ENCODE results near the gene IL24. TPM values are rescaled to one million over a fixed set of nuclear protein-coding genes. Genes with fewer than 3 reads are reported as not detected.
A peak's percentile ranks its signal among the peaks of the same experiment; 100 is the strongest.

The IL24 gene
- total and polyA plus RNA-seq, 2 donors (not counting 1 experiment from before 2014, with no cell fraction given) = not detected

GRCh38 chr1:206898915-206899431, 1.7 kb downstream of the IL24 start:
- Histone ChIP-seq H3K9me3 (ENCODE audit: control extremely low read depth in 1 of 3, control insufficient read depth in 2 of 3, insufficient read depth in 1 of 3, low read length in 2 of 3) (no peaks in the 10 kb centered on the region), H2AFZ (ENCODE audit: insufficient read depth, low read depth, low read length, poor library complexity, severe bottlenecking) (no peak overlapping the region), H3K9ac (ENCODE audit: low read length) (no peak overlapping the region), H3K36me3 (replicated peaks in 1 of 2; ENCODE audit: control extremely low read depth in 1 of 2, control insufficient read depth in 1 of 2, extremely low read depth in 1 of 2, insufficient read depth in 2 of 2, low read length in 1 of 2) (peaks cover 0 to 18% of the 10 kb centered on the region in 2 experiments), H3K4me3 (ENCODE audit: control extremely low read depth in 1 of 5, extremely low read depth in 1 of 5, insufficient read depth in 1 of 5, low read depth in 2 of 5, low read length in 4 of 5) (no peak overlapping the region), H3K27ac (ENCODE audit: low read length in 2 of 2) (no peak overlapping the region), H3K27me3 (replicated peaks in 1 of 4; ENCODE audit: control extremely low read depth in 1 of 4, control insufficient read depth in 3 of 4, insufficient read depth in 4 of 4, low read length in 3 of 4) (no peaks in the 10 kb centered on the region), H3K4me2 (replicated peaks; ENCODE audit: low read depth, low read length, poor library complexity, severe bottlenecking) (no peak overlapping the region), H4K20me1 (ENCODE audit: control insufficient read depth, insufficient read depth, low read length, poor library complexity, severe bottlenecking) (peaks cover 29% of the 10 kb centered on the region), H3K4me1 (ENCODE audit: control insufficient read depth in 2 of 2, insufficient read depth in 2 of 2, low read length in 2 of 2) (peaks cover 0 to 5% of the 10 kb centered on the region in 2 donors), H3K79me2 (ENCODE audit: control insufficient read depth, insufficient read depth, low read length) (no peaks in the 10 kb centered on the region)
- 93% methylated on average over 7 of the region's 13 CpGs for WGBS (ENCODE audit: insufficient coverage)
- intact Hi-C loops (cut with micrococcal nuclease) = loop anchor here (5.0 kb wide), 1 partner anchor 33 kb away; no protein-coding TSS in a partner anchor
- ATAC-seq (ENCODE audit: low read depth) = no peak
- Mint-ChIP-seq H3K4me3 (no peak overlapping the region), H3K9me3 (ENCODE audit: insufficient read depth) (no peaks in the 10 kb centered on the region), H3K27me3 (no peaks in the 10 kb centered on the region), H3K27ac (peak overlapping the region; percentile 69), H3K4me1 (peaks cover 33% of the 10 kb centered on the region)
- POLR2A ChIA-PET = interaction anchor here (1.0 kb wide), 1 partner anchor 10 kb away, joined by 3 read pairs; no protein-coding TSS in a partner anchor
- no peak for DNase-seq
- CTCF ChIA-PET = interaction anchor here (1.2 to 11.6 kb wide), 7 partner anchors 10 to 173 kb away, joined by 4 to 208 read pairs (median 6); partner anchors contain the start of gene FCMR
- TF ChIP-seq CTCF (IDR thresholded peaks at IDR 0.05) = no peak
- no peak for TF ChIP-seq EZH2 (IDR thresholded peaks at IDR 0.05; ENCODE audit: borderline replicate concordance, insufficient read depth, low read depth, low read length, poor library complexity, severe bottlenecking)

- no peak for TF ChIP-seq CTCF (IDR thresholded peaks at IDR 0.05)
- no peak for TF ChIP-seq EZH2 (IDR thresholded peaks at IDR 0.05; ENCODE audit: borderline replicate concordance, insufficient read depth, low read depth, low read length, poor library complexity, severe bottlenecking)
- ATAC-seq (ENCODE audit: low read depth) (peak; percentile 3), DNase-seq (no peak)
- Histone ChIP-seq H3K27ac (ENCODE audit: low read length in 2 of 2) (peak overlapping the region in 1 of 2 donors; percentile 72), H3K4me2 (replicated peaks; ENCODE audit: low read depth, low read length, poor library complexity, severe bottlenecking) (no peak overlapping the region), H3K4me1 (ENCODE audit: control insufficient read depth in 2 of 2, insufficient read depth in 2 of 2, low read length in 2 of 2) (peaks cover 0 to 9% of the 10 kb centered on the region in 2 donors), H3K36me3 (replicated peaks in 1 of 2; ENCODE audit: control extremely low read depth in 1 of 2, control insufficient read depth in 1 of 2, extremely low read depth in 1 of 2, insufficient read depth in 2 of 2, low read length in 1 of 2) (peaks cover 2 to 25% of the 10 kb centered on the region in 2 experiments), H3K27me3 (replicated peaks in 1 of 4; ENCODE audit: control extremely low read depth in 1 of 4, control insufficient read depth in 3 of 4, insufficient read depth in 4 of 4, low read length in 3 of 4) (no peaks in the 10 kb centered on the region), H3K79me2 (ENCODE audit: control insufficient read depth, insufficient read depth, low read length) (no peaks in the 10 kb centered on the region), H4K20me1 (ENCODE audit: control insufficient read depth, insufficient read depth, low read length, poor library complexity, severe bottlenecking) (peaks cover 37% of the 10 kb centered on the region), H3K4me3 (ENCODE audit: control extremely low read depth in 1 of 5, extremely low read depth in 1 of 5, insufficient read depth in 1 of 5, low read depth in 2 of 5, low read length in 4 of 5) (no peak overlapping the region), H3K9ac (ENCODE audit: low read length) (no peak overlapping the region), H2AFZ (ENCODE audit: insufficient read depth, low read depth, low read length, poor library complexity, severe bottlenecking) (no peak overlapping the region), H3K9me3 (ENCODE audit: control extremely low read depth in 1 of 3, control insufficient read depth in 2 of 3, insufficient read depth in 1 of 3, low read length in 2 of 3) (no peaks in the 10 kb centered on the region)
- H3K4me1 Mint-ChIP-seq = peaks cover 37% of the 10 kb centered on the region
- H3K9me3 Mint-ChIP-seq (ENCODE audit: insufficient read depth) = no peaks in the 10 kb centered on the region
- H3K4me3 Mint-ChIP-seq = no peak overlapping the region
- ChIA-PET POLR2A (interaction anchor here (0.6 to 1.0 kb wide), 3 partner anchors 9 to 88 kb away, joined by 3 to 7 read pairs (median 5); no protein-coding TSS in a partner anchor), CTCF (interaction anchor here (1.2 to 11.6 kb wide), 8 partner anchors 10 to 173 kb away, joined by 4 to 208 read pairs (median 6); partner anchors contain the start of gene FCMR)
- WGBS (ENCODE audit: insufficient coverage) = 29% methylated on average over 1 of the region's 5 CpGs
- no peaks in the 10 kb centered on the region for H3K27me3 Mint-ChIP-seq
- H3K27ac Mint-ChIP-seq = peak overlapping the region; percentile 27
- intact Hi-C loops (cut with micrococcal nuclease) = loop anchor here (5.0 kb wide), 1 partner anchor 33 kb away; no protein-coding TSS in a partner anchor
Measured at GRCh38 chr1:206899717-206900116, 2.5 kb downstream of the IL24 start.
